Activated CD4-positive, alpha-beta T cell treated with anti-CD3 and anti-CD28 coated beads, Interleukin-10, Interleukin-2, amounts not matched to agents 100 ng/mL and 50 ng/mL, durations not matched to agents 16 hours and 8 hours (primary cell): Measurements from ENCODE around the gene IMP4.
"Not testable (repeated sequence)": the region's sequence is repeated elsewhere in the genome, so short reads cannot be mapped to it uniquely, and the experiment has no call there.

Source experiments
- DNase-seq: peaks from one replicate; pipeline ENCODE4 v3.0.0-alpha.2; 2020

The IMP4 gene, protein sequence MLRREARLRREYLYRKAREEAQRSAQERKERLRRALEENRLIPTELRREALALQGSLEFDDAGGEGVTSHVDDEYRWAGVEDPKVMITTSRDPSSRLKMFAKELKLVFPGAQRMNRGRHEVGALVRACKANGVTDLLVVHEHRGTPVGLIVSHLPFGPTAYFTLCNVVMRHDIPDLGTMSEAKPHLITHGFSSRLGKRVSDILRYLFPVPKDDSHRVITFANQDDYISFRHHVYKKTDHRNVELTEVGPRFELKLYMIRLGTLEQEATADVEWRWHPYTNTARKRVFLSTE

DNA sequence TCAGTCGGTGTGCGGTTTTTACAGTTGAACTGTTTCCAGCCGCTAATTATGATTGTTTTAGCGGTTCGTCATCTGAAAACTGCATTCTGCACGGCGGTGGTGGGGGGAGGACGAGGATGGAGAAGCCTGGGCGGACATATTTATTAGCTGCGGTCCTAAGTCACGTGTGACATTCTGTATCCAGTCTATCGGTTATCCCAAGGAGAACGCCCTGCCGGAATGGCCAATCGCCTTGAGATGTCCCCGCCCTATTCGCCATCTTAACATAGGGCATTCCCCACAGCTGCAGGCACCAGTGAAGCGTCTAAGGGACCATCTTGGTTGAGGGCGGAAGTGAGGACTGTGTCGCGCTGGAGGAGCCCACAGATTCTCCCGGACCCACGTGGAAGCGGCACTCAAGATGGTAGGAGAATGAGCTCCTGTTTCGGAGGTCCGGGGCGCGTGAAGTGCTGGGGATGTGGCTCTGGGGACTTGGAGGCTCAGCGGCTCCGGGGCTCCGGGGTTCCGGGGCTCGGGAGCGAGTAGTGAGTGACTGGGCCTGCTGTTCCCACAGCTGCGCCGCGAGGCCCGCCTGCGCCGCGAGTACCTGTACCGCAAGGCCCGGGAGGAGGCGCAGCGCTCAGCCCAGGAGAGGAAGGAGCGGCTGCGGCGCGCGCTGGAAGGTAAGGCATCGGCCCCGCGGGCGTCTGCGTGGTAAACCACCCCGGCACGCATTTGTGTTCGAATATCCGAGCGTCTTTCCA, at the start of gene IMP4:
Gene IMP4 (plus strand): TSS at position 365 of the 743 bp plus-strand sequence. CDS start 36 bp downstream, at position 401.
- DNase-seq, result peak; percentile 98

DNA sequence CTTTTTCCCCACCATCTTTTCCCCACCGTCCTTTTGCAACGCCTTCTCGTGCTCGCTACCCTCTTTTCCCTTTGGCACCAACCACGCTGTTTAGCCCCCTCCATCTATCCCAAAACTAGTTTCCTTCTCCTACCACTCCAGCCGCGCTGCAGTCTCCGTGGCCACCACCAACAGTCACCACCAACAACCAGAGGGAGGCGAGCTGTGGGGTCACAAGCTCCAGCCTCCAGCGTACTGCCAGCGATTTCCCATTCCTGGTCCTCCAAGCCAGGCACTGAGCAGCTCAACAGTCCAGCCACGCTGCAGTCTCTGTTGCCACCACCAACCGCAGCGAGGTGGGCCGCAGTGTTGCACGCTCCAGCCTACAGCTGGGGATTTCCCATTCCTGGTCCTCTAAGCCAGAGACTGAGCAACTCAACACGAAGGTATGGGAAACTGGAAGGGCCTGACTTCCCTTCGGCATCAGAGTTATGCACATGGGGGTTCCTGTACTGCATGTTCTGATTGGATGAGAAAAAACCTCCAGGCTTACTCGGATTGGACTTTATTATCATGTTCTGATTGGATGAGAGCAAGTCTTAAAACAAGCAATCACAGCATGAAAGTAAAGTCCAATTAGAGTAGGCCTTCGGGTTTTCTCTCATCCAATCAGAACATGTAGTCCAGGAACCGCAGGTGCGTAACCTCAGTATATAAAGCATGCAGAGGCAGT, 42.3 kb upstream of the IMP4 start:
- DNase-seq, result no peak

DNA sequence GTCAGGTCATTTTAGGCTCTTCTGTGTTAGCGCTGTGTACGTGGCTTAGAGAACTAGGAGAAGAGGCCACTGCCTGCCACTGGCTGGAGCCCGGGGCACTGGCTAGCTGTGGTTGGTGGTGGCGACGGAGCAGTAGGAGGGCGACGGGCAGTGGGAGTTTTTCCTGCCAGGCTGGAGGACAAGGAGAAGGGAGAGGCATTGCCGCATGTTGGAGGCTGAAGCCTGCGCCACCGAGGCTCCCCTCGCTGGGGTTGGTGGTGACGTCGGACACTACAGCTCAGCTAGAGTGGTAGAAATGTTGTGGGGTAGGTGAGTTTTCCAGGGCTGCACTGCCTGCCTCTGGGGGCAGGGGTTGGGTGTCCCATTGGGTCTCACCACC, 41.7 kb upstream of the IMP4 start:
- no peak for DNase-seq

DNA sequence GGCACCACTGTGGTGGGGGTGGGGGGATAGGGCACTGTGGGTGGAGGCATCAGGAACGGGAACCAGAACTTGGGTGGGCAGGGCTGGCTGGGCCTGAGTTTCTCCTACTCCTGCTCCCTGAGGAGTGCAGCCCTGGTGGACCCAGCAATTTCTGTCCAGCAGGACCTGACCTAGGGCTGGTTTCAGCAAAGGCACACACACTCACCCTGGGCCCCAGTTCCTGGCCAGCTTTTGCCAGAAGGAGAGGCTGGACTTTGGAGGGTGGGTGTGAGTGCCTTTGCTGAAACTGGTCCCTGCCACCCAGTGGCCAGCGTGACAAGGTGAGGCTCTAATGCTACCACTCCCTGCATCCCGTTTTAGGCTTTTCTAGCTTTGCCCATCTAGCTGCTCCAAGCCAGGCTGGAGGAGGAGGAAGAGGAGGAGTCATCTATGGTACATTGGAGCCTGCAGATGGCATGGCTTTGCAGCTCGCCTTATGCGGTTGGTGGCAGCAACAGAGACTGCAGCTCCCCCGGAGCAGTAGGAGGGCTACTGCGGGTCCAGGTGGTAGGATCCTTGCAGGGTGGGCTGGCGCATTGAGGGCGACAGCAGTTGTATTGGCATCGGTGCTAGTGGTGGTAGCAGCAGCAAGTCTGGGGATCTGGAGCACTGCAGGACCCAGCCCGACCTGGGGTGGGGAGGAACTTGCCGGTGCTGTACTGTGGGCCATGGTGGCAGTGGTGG, 40.4 kb upstream of the IMP4 start:
- DNase-seq, result no peak

DNA sequence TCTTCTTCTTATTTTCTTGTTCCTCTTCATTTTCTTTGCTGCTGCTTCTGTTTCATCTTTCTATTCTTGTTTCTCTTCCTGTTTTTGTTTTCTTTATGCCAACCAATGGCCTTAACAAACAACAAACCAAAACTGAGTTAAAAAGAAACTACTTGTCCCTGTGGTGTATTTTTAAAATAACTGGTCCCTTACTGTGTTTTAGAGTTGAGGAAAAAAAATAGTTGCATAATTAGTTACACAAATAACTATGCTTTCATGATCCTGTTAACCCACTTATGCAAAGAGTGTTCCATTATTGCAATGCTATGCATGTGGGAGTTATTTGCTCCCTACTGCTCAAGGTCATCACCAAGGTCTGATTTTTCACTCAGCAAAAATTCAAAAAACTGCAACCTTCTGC, 39.5 kb upstream of the IMP4 start:
- DNase-seq, result no peak

DNA sequence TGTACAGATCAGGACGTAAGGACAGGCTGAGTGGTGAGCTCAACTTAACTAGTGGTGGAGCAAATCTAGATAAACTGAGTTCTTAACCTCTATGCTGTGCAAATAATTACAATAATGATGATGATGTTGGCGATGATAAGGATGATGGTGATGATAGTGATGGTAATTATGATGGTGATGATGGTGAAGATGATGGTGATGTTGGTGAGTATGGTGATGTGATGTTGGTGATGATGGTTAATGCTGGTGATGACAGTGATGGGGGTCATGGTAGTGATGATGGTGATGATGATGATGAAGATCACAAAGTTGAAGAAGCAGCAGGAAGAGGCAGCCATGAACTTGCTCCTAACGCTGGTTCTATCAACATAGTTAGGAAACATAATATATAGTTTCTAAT, 38.0 kb upstream of the IMP4 start:
- no peak for DNase-seq

DNA sequence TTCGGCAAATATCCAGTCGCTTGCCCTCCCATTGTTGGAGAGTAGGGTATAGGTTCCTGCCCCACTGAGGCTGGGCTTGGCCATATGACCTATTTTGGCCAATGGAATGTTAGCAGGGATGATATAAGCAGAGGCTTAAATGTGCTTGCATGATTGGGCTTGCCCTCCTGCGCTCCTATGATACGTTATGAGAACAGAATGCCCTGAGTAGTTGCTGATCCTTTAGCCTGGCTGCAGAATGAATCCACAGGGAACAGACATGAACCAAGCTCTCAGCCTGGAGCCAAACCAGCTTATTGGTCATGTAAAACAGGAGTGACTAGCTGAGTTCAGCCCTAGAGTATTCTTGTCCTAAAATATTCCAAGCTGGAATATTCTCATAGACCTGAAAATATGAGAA, 34.8 kb upstream of the IMP4 start:
- DNase-seq, result no peak

DNA sequence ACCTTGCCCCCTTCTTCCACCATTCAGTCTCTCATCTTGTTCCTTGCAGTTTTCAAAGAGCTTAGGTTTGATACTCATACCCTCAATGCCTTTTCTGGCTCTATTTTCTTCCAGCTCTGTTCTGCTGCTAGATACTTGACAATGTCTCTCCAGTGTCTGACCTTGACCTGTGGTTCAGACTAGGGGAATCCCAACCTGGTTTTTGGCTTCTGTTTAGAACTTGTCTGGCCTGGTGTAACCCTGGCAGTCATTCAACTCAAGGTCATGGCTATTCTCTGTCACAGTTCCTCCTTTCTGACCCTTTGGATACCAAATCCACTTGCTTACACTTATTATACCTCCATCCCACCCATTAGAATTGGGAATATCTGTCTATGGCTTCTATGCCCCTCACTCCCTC, 31.8 kb upstream of the IMP4 start:
- no peak for DNase-seq

DNA sequence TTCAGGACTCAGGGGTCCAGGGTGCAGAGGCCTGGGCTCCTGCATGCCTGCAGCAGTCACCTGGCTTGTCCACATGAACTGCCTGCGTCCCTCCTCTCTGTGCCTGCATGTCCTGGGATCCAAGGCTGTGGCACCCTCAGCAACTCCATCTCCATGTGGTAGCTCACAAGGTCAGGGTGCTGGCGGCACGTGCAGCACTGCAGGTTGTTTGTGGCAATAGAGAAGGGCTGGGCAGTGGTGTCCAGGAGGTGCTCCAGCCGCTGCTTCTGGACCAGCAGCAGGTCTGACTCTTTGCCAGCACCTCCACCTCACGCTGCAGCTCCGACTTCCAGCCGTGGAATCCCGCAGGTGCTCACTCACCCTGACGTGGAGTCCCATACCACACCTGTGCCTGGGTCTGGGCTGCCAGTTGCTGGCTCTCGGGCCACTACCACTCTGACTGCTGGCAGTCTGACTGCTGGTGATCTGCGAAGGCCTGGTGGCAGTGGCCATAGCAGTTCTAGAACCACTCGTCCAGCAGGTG, 28.8 kb upstream of the IMP4 start:
- no peak for DNase-seq

DNA sequence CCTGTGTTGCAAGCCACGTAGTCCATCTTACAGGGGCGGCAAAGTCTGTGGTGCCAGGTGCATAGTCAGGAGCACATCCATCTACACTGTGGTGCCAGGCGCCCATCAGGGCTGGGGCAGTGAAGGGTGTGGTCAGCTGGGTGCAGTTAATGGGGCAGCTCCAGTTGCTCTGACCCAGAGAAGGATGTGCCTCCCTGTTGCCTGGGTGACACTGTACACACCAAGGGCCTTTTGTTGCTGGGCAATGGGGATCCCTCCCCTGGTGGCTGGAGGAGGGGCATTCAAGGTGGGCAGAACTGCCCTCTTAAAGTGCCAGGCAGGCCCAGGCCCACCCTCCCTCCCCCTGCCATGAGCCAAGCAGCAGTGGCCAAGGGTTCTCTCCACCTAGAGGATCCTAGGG, 28.3 kb upstream of the IMP4 start:
- DNase-seq, result no peak

DNA sequence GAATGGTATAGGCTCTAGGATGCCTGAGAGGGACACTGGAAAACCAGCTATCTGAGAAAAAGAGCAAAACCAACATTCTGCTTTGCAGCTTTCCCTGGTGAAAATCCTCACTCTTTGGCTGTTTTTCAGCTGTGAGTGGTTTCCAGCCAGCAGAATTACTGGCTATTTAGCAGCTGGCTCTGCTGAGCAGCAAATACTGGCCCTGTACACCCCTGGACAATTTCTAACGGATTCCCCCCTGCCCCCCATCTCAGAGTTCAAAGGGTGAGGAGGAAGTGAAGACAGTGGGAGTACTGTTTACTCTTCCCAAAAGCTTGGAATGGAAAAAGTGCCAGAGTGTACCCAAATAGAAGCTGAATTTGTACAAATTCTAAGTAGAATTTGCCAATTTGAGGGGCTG, 26.1 kb upstream of the IMP4 start:
- DNase-seq, result no peak

DNA sequence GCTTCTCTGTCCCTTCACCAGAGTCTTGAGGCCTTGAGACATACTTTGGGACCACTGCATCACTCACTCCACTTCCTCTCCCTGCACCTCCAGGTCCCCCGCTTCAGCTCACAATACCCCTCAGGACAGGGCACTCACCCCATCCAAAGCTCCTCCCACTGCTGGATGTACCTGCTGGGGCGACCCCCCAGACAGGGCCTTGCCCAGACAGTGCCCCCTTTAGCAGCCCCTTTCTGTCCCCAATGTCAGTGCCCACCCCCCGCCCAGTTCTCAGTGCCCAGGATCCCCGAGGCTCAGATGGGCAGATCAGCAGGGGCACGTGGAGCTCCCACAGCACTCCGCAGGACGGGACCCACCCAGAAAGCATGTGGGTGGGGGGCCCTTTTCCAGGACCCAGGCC, 23.8 kb upstream of the IMP4 start:
- DNase-seq, result no peak

DNA sequence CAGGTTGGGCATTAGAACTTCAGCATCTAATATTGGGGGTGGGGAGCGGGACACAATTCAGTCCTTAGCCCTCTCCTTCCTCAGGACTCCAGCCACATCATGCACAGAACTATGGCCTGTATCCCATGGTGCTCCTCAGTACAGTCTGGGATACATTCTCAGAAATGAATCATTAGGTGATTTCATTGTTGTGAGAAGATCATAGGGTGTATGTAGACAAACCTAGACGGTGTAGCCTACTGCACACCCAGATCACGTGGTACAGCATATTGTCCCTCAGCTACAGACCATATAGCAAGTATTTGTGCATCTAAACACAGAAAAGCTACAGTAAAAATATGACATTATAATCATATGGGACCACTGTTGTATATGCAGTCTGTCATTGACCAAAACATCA, 23.2 kb upstream of the IMP4 start:
- no peak for DNase-seq

DNA sequence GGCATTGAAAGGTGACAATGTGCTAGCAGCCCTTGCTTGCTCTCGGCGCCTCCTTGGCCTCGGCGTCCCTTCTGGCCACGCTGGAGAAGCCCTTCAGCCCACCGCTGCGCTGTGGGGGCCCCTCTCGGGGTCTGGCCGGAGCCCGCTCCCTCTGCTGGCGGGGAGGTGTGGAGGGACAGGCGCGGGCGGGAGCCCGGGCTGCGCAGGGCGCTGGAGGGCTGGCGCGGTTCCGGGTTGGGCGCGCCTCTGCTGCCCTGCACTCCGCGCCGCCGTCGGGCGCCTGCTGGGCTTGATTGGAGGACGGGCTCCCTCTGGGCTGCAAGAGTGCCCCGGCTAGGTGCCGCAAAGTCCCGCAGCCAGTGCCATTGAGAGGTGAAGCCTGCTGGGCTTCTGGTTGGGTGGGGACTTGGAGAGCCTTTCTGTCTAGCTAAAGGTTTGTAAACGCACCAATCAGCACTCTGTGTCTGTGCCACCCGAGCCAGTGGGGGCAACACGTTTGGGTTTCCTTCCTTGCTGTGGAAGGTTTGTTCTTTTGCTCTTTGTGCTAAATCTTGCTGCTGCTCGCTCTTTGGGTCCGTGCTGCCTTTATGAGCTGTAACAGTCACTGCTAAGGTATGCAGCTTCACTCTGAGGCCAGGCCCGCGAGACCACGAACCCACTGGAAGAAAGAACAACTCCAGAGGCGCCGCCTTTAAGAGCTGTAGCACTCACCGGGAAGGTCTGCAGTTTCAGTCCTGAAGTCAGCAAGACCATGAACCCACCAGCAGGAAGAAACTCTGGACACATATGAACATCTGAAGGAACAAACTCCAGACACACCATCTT, 14.8 kb upstream of the IMP4 start:
- DNase-seq, result no peak

DNA sequence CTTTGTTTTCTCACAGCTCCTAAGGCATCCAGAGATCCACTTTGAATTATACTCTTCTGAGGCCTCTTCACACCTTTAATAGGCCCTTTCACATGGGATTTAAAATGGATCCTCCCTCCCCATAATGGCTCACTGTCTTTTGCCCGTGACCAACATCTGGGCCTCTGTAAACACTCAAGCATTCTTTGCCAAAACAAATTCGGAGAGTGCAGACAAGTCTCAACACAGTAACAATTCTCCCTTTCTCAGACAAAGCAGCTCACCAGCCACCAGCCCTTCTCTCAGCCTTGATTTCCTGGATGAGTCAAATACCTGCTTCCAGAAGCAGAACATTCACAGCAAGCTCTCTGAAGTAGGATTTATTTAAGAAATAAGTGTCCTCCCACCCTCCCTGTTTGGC, 14.0 kb upstream of the IMP4 start:
- DNase-seq, result no peak

DNA sequence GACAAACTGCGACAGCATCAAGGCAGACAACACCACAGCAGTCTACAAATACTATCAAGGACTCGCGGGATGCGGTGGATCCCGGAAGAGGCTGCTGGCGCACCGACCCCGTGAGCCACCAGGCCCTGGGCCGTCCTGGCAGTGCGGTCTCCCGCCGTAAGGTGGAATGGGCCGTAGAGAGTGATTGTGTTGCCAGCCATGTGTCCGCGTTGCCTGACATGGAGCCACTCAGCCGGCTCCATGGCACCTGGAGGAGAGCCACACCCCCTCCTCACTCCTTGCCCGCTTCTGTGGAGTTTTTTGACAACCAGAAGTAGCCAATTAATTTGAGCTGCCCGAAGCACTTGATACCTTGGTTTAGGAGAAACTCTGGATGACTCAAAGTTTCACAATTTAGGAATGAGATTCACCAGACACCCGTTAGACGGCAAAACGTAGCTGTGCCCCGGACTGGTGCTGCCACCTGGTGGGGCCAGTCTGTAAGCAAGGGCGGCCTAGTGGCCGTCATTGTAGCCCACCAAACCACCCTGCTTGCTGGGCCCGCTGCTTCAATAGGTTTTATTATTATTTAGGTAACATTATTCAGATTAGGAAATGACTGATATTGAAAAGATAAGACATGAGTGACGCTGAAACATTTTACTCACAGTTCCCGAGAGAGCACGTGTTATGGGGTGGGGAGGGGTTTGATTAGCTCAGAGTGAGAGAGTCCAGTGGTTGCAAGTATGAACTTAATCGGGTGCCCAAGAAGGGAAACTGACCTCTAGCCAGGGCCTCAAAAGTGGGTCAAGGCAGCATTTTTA, 10.2 kb upstream of the IMP4 start:
- DNase-seq, result peak; percentile 75

DNA sequence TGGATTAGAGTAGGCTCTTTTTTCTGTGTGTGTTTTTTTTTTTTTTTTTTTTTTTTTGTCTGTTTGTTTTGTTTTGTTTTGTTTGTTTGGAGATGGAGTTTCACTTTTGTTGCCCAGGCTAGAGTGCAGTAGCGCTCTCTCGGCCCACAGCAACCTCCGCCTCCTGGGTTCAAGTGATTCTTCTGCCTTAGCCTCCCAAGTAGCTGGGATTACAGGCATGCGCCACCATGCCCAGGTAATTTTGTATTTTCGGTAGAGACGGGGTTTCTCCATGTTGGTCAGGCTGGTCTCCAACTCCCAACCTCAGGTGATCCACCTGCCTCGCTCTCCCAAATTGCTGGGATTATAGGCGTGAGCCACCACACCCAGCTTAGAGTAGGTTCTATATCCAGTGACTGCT, 9.4 kb upstream of the IMP4 start:
- DNase-seq, result not testable (repeated sequence)

DNA sequence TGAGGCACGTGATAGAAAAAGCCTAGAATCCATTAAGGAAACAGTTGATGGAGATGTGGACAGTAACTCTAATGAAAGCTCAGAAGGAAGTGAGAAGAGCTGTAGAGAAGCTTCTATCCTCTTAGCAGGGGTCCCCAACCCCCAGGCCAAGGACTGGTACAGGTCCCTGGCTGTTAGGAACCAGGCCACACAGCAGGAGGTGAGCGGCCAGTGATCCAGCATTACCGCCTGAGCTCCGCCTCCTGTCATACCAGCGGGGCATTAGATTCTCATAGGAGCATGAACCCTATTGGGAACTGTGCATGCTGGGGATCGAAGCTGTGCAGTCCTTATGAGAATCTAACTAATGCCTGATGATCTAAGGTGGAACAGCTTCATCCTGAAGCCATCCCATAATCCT, 8.7 kb upstream of the IMP4 start:
- DNase-seq, result no peak

DNA sequence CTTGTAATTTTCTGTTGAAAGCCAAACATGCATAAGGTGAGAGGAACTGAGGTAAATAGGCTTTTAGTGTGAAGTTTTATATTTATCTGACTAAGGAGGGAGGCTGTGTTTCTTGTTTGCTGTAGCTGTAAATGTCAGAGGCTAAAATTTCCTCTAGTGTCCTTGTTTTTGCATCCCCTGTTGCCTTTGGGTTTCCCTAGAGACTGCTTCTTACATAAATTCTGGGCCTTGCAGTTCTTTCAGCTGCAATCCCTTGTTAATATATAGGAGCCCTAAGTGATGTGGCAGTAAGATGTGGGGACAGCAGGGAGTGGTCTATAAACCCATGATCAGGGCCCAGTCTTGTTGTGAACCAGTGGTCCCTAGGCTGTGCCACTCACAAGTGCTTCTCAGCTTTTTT, 7.5 kb upstream of the IMP4 start:
- no peak for DNase-seq

DNA sequence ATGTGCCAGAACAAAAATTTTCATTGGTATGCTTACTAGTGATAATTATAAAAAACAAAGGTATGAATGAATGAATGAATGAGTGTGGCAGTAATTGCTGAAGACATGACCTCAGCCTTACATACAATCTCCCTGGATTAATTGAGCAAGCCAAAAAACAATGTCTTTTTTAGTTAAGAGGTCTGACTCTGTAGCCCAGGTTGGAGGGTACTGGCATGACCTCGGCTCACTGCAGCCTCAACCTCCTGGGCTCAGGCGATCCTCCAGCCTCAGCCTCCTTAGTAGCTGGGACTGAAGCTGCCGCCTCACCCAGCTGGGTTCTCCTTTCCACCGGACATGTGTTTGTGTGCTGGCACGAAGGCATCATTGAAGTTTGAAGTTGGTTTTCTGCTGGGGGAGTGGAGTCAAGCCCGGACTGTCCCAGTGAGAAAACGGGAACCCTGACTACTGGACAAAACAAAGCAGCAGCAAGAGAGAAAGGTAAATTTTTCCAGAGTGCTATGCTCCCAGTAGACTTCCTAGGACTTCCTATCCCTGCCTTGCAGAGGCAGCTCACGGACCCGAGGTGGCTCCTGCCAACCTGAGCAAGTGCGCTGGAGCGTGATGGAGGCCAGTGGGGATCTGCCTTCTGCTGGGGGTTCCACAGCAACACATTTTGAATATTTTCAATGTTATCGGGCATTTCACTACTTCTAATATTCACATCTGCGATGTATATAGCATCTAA, 6.4 kb upstream of the IMP4 start:
- no peak for DNase-seq
